DMS53 treated with DMSO at 0.1 percent for 48 hours (cell line): ENCODE measurements around the gene TRIM37.
A peak's percentile ranks its signal among the peaks of the same experiment; 100 is the strongest.

ENCODE experiments used
- DNase-seq: peaks from one replicate; lab custom pipeline; 2025; ENCODE audit not compliant: unreplicated experiment; lab: John Stamatoyannopoulos, UW

Gene TRIM37

GRCh38 chr17:59046192-59046591, 60.5 kb downstream of the TRIM37 start:
- no peak for DNase-seq

- no peak for DNase-seq
Measured at GRCh38 chr17:59038734-59039133, 67.9 kb downstream of the TRIM37 start.

- no peak for DNase-seq
Measured at GRCh38 chr17:59037960-59038359, 68.7 kb downstream of the TRIM37 start.

- no peak for DNase-seq
Measured at GRCh38 chr17:59030811-59031210, 75.9 kb downstream of the TRIM37 start.

GRCh38 chr17:59028328-59028727, 78.4 kb downstream of the TRIM37 start:
- no peak for DNase-seq

- DNase-seq: no peak
Measured at GRCh38 chr17:59027750-59028149, 78.9 kb downstream of the TRIM37 start.

- DNase-seq: no peak
Measured at GRCh38 chr17:59026176-59026939, 80.3 kb downstream of the TRIM37 start.

- no peak for DNase-seq
Measured at GRCh38 chr17:59024916-59025315, 81.8 kb downstream of the TRIM37 start.

GRCh38 chr17:59018019-59018418, 88.7 kb downstream of the TRIM37 start:
- no peak for DNase-seq

- DNase-seq: no peak
Measured at GRCh38 chr17:59011975-59012374, 94.7 kb downstream of the TRIM37 start.

- no peak for DNase-seq
Measured at GRCh38 chr17:59010026-59010425, 96.7 kb downstream of the TRIM37 start.

- no peak for DNase-seq
Measured at GRCh38 chr17:59008737-59009136, 97.9 kb downstream of the TRIM37 start.

GRCh38 chr17:59007995-59008394, 98.7 kb downstream of the TRIM37 start:
- DNase-seq: no peak

GRCh38 chr17:59004338-59005111, 102.2 kb downstream of the TRIM37 start:
- DNase-seq: peak; percentile 28

- DNase-seq: no peak
Measured at GRCh38 chr17:59003860-59004259, 102.8 kb downstream of the TRIM37 start.

- DNase-seq: no peak
Measured at GRCh38 chr17:59002848-59003247, 103.8 kb downstream of the TRIM37 start.

- DNase-seq: no peak
Measured at GRCh38 chr17:59002126-59002525, 104.6 kb downstream of the TRIM37 start.

- DNase-seq: no peak
Measured at GRCh38 chr17:59001158-59001814, 105.4 kb downstream of the TRIM37 start.

GRCh38 chr17:59000022-59000421, 106.7 kb downstream of the TRIM37 start:
- DNase-seq: no peak

- DNase-seq: no peak
Measured at GRCh38 chr17:58999500-58999899, 107.2 kb downstream of the TRIM37 start.

GRCh38 chr17:58998871-58999270, 107.8 kb downstream of the TRIM37 start:
- DNase-seq: no peak
